H1 (cell line): Measurements from ENCODE around the gene CD52. TPM values are rescaled to one million over a fixed set of nuclear protein-coding genes. Genes with fewer than 3 reads are reported as not detected.

Experiments
- ASH2L ChIP-seq: fragments of 200-600, 300-600 bp; sonication (generic); IDR thresholded peaks from one replicate; pipeline ENCODE4 v1.7.1; 2017; ENCODE audit warnings: low read length
- CBX8 ChIP-seq: fragments of 300-800, 300-1000 bp; sonication (generic); IDR thresholded peaks from 2 replicates; pipeline ENCODE4 v1.7.1; 2016; ENCODE audit warnings: low read depth, low read length, borderline replicate concordance
- KDM5A ChIP-seq: fragments of 200-600 bp; IDR thresholded peaks from 2 replicates; pipeline ENCODE4 v1.7.1; 2012; ENCODE audit warnings: mild to moderate bottlenecking, low read length, inconsistent platforms, mixed read lengths
- NRF1 ChIP-seq: IDR thresholded peaks from 2 replicates; pipeline ENCODE4 v1.6.1; 2011; ENCODE audit warnings: mild to moderate bottlenecking, low read depth, low read length, improper control_type of control experiment
- PHF8 ChIP-seq: fragments of 200-600 bp; sonication (generic); conservative IDR thresholded peaks from 2 replicates; pipeline ENCODE4 v1.7.1; 2012; ENCODE audit warnings: low read depth, mild to moderate bottlenecking, inconsistent platforms, low read length, moderate library complexity
- POLR2AphosphoS5 ChIP-seq: IDR thresholded peaks from 2 replicates; pipeline ENCODE4 v1.6.1; 2011; ENCODE audit warnings: low read depth, low read length
- TAF7 ChIP-seq: optimal IDR thresholded peaks from 2 replicates; pipeline ENCODE3; 2011; ENCODE audit warnings: low read depth, mild to moderate bottlenecking, inconsistent platforms, low read length, moderate library complexity, borderline replicate concordance
- TBP ChIP-seq: IDR thresholded peaks from 2 replicates; pipeline ENCODE4 v1.6.1; 2011; ENCODE audit warnings: low read depth, low read length, improper control_type of control experiment
- TCF12 ChIP-seq: IDR thresholded peaks from 2 replicates; pipeline ENCODE4 v1.6.1; 2011; ENCODE audit warnings: low read depth, mild to moderate bottlenecking, low read length
- polyA plus RNA-seq, 7 experiments: library from polyadenylated mRNA; depleted of rRNA in 3 of 7; stranded (reverse) in 5 of 7; unstranded in 2 of 7; fragments of >200 nt in 5 of 7; fragments of 200-250 nt in 2 of 7; gene quantifications; 1 replicate in 5 of 7; 2 replicates in 1 of 7; 4 replicates in 1 of 7; pipeline versions ENCODE4 v1.2.1 to v1.2.3, GENCODE V29; 2011 to 2013; ENCODE audit warnings: missing spikeins in 2 of 7, mixed read lengths in 2 of 7
- total RNA-seq: library from RNA; stranded (reverse); fragmentation: NEBNext Ultra II Directional; extraction: Animal tissue kit (Norgen Biotek cat#: 25700); gene quantifications from 2 replicates; pipeline ENCODE4 v1.2.1, GENCODE V29; 2021

CD52 gene
- total and polyA plus RNA-seq, 2 of the 8 experiments (the other 6 are each of a cell fraction or from before 2014, with no cell fraction given), result 2.4 to 3.1 TPM

DNA sequence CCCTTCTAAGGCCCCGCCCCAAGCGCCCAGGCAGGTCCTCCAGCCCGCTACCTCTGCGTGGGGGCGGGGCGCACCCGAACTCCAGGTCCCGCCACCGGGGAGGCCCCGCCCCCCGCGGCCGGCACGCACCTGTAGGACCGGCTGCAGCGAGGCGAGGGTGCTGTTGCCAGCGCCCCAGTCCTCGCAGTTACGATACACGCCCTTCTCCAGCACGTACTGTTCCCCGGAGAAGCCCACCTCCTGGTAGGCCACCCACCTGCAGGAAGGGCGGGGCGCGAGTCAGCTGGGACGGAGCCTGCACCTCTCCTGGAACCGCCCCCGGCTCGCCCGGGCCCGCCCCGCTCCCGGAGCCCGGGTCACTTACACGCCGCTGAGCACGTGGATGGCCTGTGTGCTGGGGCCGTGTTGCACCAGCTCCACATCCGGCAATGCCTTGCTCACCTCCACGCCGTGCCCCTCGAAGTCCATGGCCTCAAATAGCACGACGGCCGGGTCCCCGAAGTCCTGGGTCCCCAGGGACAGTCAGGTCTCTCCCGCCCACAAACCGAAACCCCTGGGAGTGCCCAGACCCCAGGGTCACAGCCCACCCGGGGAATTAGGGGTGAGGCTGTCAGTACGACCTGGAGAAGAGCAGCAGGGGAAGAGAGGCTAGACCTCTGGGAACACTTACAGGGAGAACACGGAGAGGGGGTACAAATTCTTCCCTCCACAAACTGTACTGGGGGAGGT is 18.9 kb downstream of the CD52 start (continued):
- TF ChIP-seq TBP, result peak; percentile 24
- no peak for TF ChIP-seq PHF8
- TF ChIP-seq CBX8, result no peak
- no peak for TF ChIP-seq TCF12
- no peak for TF ChIP-seq KDM5A
- peak; percentile 41; the same call in 1 of the 2 replicates for TF ChIP-seq POLR2AphosphoS5
- no peak for TF ChIP-seq NRF1
- no peak for TF ChIP-seq ASH2L
- TF ChIP-seq TAF7, result no peak
